Endodermal cell (in vitro differentiated cells): Measurements from ENCODE around the gene CYP19A1. TPM values are rescaled to one million over a fixed set of nuclear protein-coding genes. Genes with fewer than 3 reads are reported as not detected.

ENCODE experiments used
- DNase-seq: peaks from one replicate; pipeline ENCODE4 v3.0.0-alpha.2; 2017
- H3K27ac ChIP-seq: 2 replicates; pipeline ENCODE4 v1.5.1; 2013; ENCODE audit warnings: mild to moderate bottlenecking, low read depth, low read length, moderate library complexity
- H3K27me3 ChIP-seq: 2 replicates; pipeline ENCODE4 v1.6.1; 2013; ENCODE audit warnings: mild to moderate bottlenecking, low read length, moderate library complexity; ENCODE audit not compliant: insufficient read depth, control insufficient read depth, poor library complexity, severe bottlenecking
- H3K36me3 ChIP-seq: 2 replicates; pipeline ENCODE4 v1.7.0; 2013; ENCODE audit warnings: mild to moderate bottlenecking, low read length, moderate library complexity; ENCODE audit not compliant: control insufficient read depth, insufficient read depth
- H3K4me1 ChIP-seq: one replicate; pipeline ENCODE4 v1.7.0; 2013; ENCODE audit warnings: low read length; ENCODE audit not compliant: control insufficient read depth, insufficient read depth
- H3K4me3 ChIP-seq: 2 replicates; pipeline ENCODE4 v1.5.1; 2013; ENCODE audit warnings: mild to moderate bottlenecking, low read length, moderate library complexity
- H3K9ac ChIP-seq: 2 replicates; pipeline ENCODE4 v1.6.1; 2013; ENCODE audit warnings: mild to moderate bottlenecking, low read length, moderate library complexity; ENCODE audit not compliant: poor library complexity, severe bottlenecking; ENCODE audit errors: extremely low read depth
- H3K9me3 ChIP-seq: 2 replicates; pipeline ENCODE4 v1.6.1; 2013; ENCODE audit warnings: mild to moderate bottlenecking, low read length, moderate library complexity; ENCODE audit not compliant: control insufficient read depth
- H3K27ac Mint-ChIP-seq: 2 replicates; pipeline ENCODE4 v1.8.0; 2020; ENCODE audit warnings: mixed read lengths
- H3K27me3 Mint-ChIP-seq: 2 replicates; pipeline ENCODE4 v1.8.0; 2021; ENCODE audit warnings: mild to moderate bottlenecking, mixed read lengths; ENCODE audit not compliant: insufficient read depth
- H3K36me3 Mint-ChIP-seq: 2 replicates; pipeline ENCODE4 v1.8.0; 2020; ENCODE audit warnings: low read depth, mixed read lengths
- H3K4me1 Mint-ChIP-seq: 2 replicates; pipeline ENCODE4 v1.8.0; 2020; ENCODE audit warnings: mixed read lengths
- H3K4me3 Mint-ChIP-seq: 2 replicates; pipeline ENCODE4 v1.8.0; 2020; ENCODE audit warnings: mild to moderate bottlenecking, moderate library complexity, mixed read lengths
- H3K9me3 Mint-ChIP-seq: 2 replicates; pipeline ENCODE4 v1.8.0; 2020; ENCODE audit warnings: mild to moderate bottlenecking, mixed read lengths
- CTCF ChIP-seq: fragments of 200-600 bp; sonication (generic); conservative IDR thresholded peaks from 2 replicates; pipeline ENCODE4 v1.5.0; 2021; ENCODE audit warnings: antibody characterized with exemption, mild to moderate bottlenecking
- WGBS, 2 experiments: methylation state at CpG; one replicate each; pipeline versions ENCODE4 v1.1.5 to v1.1.7; 2013; ENCODE audit warnings: missing lambda C conversion rate in 2 of 2, mixed read lengths in 1 of 2; ENCODE audit not compliant: insufficient coverage in 1 of 2, insufficient read length in 1 of 2; 5-methylcytosine and 5-hydroxymethylcytosine counted together
- total RNA-seq, 2 donors: library from RNA; stranded (reverse); fragmentation: NEBNext Ultra II Directional in 1 of 2; extraction: Animal tissue kit (Norgen Biotek cat#: 25700) in 1 of 2; gene quantifications; 2 replicates in 1 of 2; 3 replicates in 1 of 2; pipeline ENCODE4 v1.2.1, GENCODE V29; 2021

The CYP19A1 gene
- total RNA-seq, 2 donors from 2014 or later: not detected

- Histone ChIP-seq H3K4me1 (no peaks in the 10 kb centered on the region), H3K27me3 (peaks cover 19% of the 10 kb centered on the region), H3K27ac (no peak overlapping the region), H3K9ac (no peak overlapping the region), H3K9me3 (no peaks in the 10 kb centered on the region), H3K4me3 (no peak overlapping the region), H3K36me3 (no peaks in the 10 kb centered on the region)
- Mint-ChIP-seq H3K27me3 (peaks cover 13% of the 10 kb centered on the region), H3K36me3 (no peaks in the 10 kb centered on the region), H3K27ac (no peak overlapping the region), H3K4me1 (no peaks in the 10 kb centered on the region), H3K4me3 (no peak overlapping the region), H3K9me3 (no peaks in the 10 kb centered on the region)
- TF ChIP-seq CTCF: no peak
- no peak for DNase-seq
- 87 to 92% methylated on average over 4 to 7 of the region's 7 CpGs for WGBS, 2 experiments
These were observed 21.6 kb upstream of the CYP19A1 start for GRCh38 chr15:51359981-51360380.

- TF ChIP-seq CTCF: no peak
- H3K27me3 Mint-ChIP-seq: peaks cover 27% of the 10 kb centered on the region
- H3K36me3 ChIP-seq: no peaks in the 10 kb centered on the region
- 93% methylated on average over 6 of the region's 6 CpGs for WGBS, 2 experiments
- no peak overlapping the region for H3K27ac Mint-ChIP-seq
- H3K36me3 Mint-ChIP-seq: no peaks in the 10 kb centered on the region
- no peak overlapping the region for H3K4me3 ChIP-seq
- DNase-seq: no peak
- peaks cover 8% of the 10 kb centered on the region for H3K27me3 ChIP-seq
- no peaks in the 10 kb centered on the region for H3K9me3 Mint-ChIP-seq
- H3K9ac ChIP-seq: no peak overlapping the region
- no peak overlapping the region for H3K27ac ChIP-seq
- H3K4me1 ChIP-seq: no peaks in the 10 kb centered on the region
- peaks cover 9% of the 10 kb centered on the region for H3K4me1 Mint-ChIP-seq
- H3K9me3 ChIP-seq: no peaks in the 10 kb centered on the region
- no peak overlapping the region for H3K4me3 Mint-ChIP-seq
These were observed 18.6 kb upstream of the CYP19A1 start for GRCh38 chr15:51356983-51357382.

GRCh38 chr15:51356147-51356546 is 17.8 kb upstream of the CYP19A1 start:
- peaks cover 34% of the 10 kb centered on the region for H3K27me3 Mint-ChIP-seq
- H3K4me3 Mint-ChIP-seq: no peak overlapping the region
- H3K27ac Mint-ChIP-seq: no peak overlapping the region
- no peak overlapping the region for H3K9ac ChIP-seq
- TF ChIP-seq CTCF: no peak
- H3K36me3 Mint-ChIP-seq: no peaks in the 10 kb centered on the region
- H3K36me3 ChIP-seq: no peaks in the 10 kb centered on the region
- no peaks in the 10 kb centered on the region for H3K9me3 Mint-ChIP-seq
- peaks cover 9% of the 10 kb centered on the region for H3K4me1 Mint-ChIP-seq
- DNase-seq: no peak
- no peaks in the 10 kb centered on the region for H3K4me1 ChIP-seq
- H3K27me3 ChIP-seq: peaks cover 8% of the 10 kb centered on the region
- WGBS, 2 experiments: 88 to 93% methylated on average over 1 to 5 of the region's 5 CpGs
- H3K4me3 ChIP-seq: no peak overlapping the region
- H3K9me3 ChIP-seq: no peaks in the 10 kb centered on the region
- no peak overlapping the region for H3K27ac ChIP-seq
